Measurements from ENCODE around the gene PGS1.

The PGS1 gene

GRCh38 chr17:78366109-78366848 lies 12.2 kb upstream of the PGS1 start:
- Mint-ChIP-seq H3K4me3 (no peak overlapping the region), H3K4me1 (peaks cover 9% of the 10 kb centered on the region), H3K36me3 (no peaks in the 10 kb centered on the region), H3K27ac (no peak overlapping the region), H3K27me3 (peaks cover 9% of the 10 kb centered on the region), H3K9me3 (no peaks in the 10 kb centered on the region)
- DNase-seq (ENCODE audit: low spot score in 2 of 2): no peak
- ATAC-seq (ENCODE audit: low read depth): peak; percentile 70

- DNase-seq (ENCODE audit: low spot score in 2 of 2) (no peak), ATAC-seq (ENCODE audit: low read depth) (no peak)
- H3K4me3 Mint-ChIP-seq: no peak overlapping the region
- H3K36me3 Mint-ChIP-seq: no peaks in the 10 kb centered on the region
- H3K9me3 Mint-ChIP-seq: no peaks in the 10 kb centered on the region
- peaks cover 9% of the 10 kb centered on the region for H3K27me3 Mint-ChIP-seq
- no peak overlapping the region for H3K27ac Mint-ChIP-seq
- peaks cover 9% of the 10 kb centered on the region for H3K4me1 Mint-ChIP-seq
These were observed 11.3 kb upstream of the PGS1 start for GRCh38 chr17:78367193-78367592.

- DNase-seq (ENCODE audit: low spot score in 2 of 2) (no peak), ATAC-seq (ENCODE audit: low read depth) (no peak)
These were observed 10.1 kb upstream of the PGS1 start for GRCh38 chr17:78368348-78368747.

GRCh38 chr17:78368854-78369495 lies 9.5 kb upstream of the PGS1 start:
- peaks cover 5% of the 10 kb centered on the region for H3K27me3 Mint-ChIP-seq
- H3K4me1 Mint-ChIP-seq: peaks cover 9% of the 10 kb centered on the region
- no peaks in the 10 kb centered on the region for H3K9me3 Mint-ChIP-seq
- H3K27ac Mint-ChIP-seq: no peak overlapping the region
- no peak for ATAC-seq (ENCODE audit: low read depth)
- H3K36me3 Mint-ChIP-seq: no peaks in the 10 kb centered on the region
- no peak overlapping the region for H3K4me3 Mint-ChIP-seq
- DNase-seq (ENCODE audit: low spot score in 2 of 2): no peak

More at GRCh38 chr17:78368348-78368747, 10.1 kb upstream of the PGS1 start:
- Mint-ChIP-seq H3K27ac (no peak overlapping the region), H3K36me3 (no peaks in the 10 kb centered on the region), H3K27me3 (peaks cover 8% of the 10 kb centered on the region), H3K4me3 (no peak overlapping the region), H3K4me1 (peaks cover 9% of the 10 kb centered on the region), H3K9me3 (no peaks in the 10 kb centered on the region)

- DNase-seq (ENCODE audit: low spot score in 2 of 2) (no peak), ATAC-seq (ENCODE audit: low read depth) (no peak)
- Mint-ChIP-seq H3K36me3 (no peaks in the 10 kb centered on the region), H3K4me1 (peaks cover 6% of the 10 kb centered on the region), H3K27ac (no peak overlapping the region), H3K27me3 (peaks cover 5% of the 10 kb centered on the region), H3K9me3 (no peaks in the 10 kb centered on the region), H3K4me3 (no peak overlapping the region)
These were observed 8.6 kb upstream of the PGS1 start for GRCh38 chr17:78369791-78370381.

GRCh38 chr17:78371056-78371455 lies 7.4 kb upstream of the PGS1 start:
- H3K4me3 Mint-ChIP-seq: no peak overlapping the region
- no peak for ATAC-seq (ENCODE audit: low read depth)
- peaks cover 3% of the 10 kb centered on the region for H3K27me3 Mint-ChIP-seq
- no peaks in the 10 kb centered on the region for H3K36me3 Mint-ChIP-seq
- no peaks in the 10 kb centered on the region for H3K9me3 Mint-ChIP-seq
- H3K4me1 Mint-ChIP-seq: peaks cover 5% of the 10 kb centered on the region
- H3K27ac Mint-ChIP-seq: no peak overlapping the region
- DNase-seq (ENCODE audit: low spot score in 2 of 2): no peak

GRCh38 chr17:78372841-78373240 lies 5.6 kb upstream of the PGS1 start:
- Mint-ChIP-seq H3K27me3 (peaks cover 1% of the 10 kb centered on the region), H3K36me3 (no peaks in the 10 kb centered on the region), H3K4me3 (no peak overlapping the region), H3K27ac (no peak overlapping the region), H3K9me3 (no peaks in the 10 kb centered on the region), H3K4me1 (no peaks in the 10 kb centered on the region)
- ATAC-seq (ENCODE audit: low read depth): no peak
- DNase-seq (ENCODE audit: low spot score in 2 of 2): no peak

- H3K4me1 Mint-ChIP-seq: peaks cover 3% of the 10 kb centered on the region
- no peak for DNase-seq (ENCODE audit: low spot score in 2 of 2)
- ATAC-seq (ENCODE audit: low read depth): no peak
- H3K27ac Mint-ChIP-seq: no peak overlapping the region
- H3K4me3 Mint-ChIP-seq: no peak overlapping the region
- no peaks in the 10 kb centered on the region for H3K9me3 Mint-ChIP-seq
- H3K27me3 Mint-ChIP-seq: peaks cover 1% of the 10 kb centered on the region
- no peaks in the 10 kb centered on the region for H3K36me3 Mint-ChIP-seq
These were observed 4.3 kb upstream of the PGS1 start for GRCh38 chr17:78374189-78374588.

GRCh38 chr17:78374631-78375274 lies 3.7 kb upstream of the PGS1 start:
- no peaks in the 10 kb centered on the region for H3K36me3 Mint-ChIP-seq
- H3K4me1 Mint-ChIP-seq: peaks cover 4% of the 10 kb centered on the region
- no peak overlapping the region for H3K4me3 Mint-ChIP-seq
- no peak overlapping the region for H3K27ac Mint-ChIP-seq
- H3K27me3 Mint-ChIP-seq: peaks cover 1% of the 10 kb centered on the region
- no peaks in the 10 kb centered on the region for H3K9me3 Mint-ChIP-seq
- ATAC-seq (ENCODE audit: low read depth) (no peak), DNase-seq (ENCODE audit: low spot score in 2 of 2) (no peak)

GRCh38 chr17:78375401-78376151 lies 2.9 kb upstream of the PGS1 start:
- Mint-ChIP-seq H3K4me1 (peaks cover 8% of the 10 kb centered on the region), H3K27ac (no peak overlapping the region), H3K36me3 (no peaks in the 10 kb centered on the region), H3K27me3 (peaks cover 1% of the 10 kb centered on the region), H3K4me3 (no peak overlapping the region), H3K9me3 (no peaks in the 10 kb centered on the region)
- DNase-seq (ENCODE audit: low spot score in 2 of 2) (no peak), ATAC-seq (ENCODE audit: low read depth) (no peak)

GRCh38 chr17:78376161-78376560 lies 2.3 kb upstream of the PGS1 start:
- no peak for ATAC-seq (ENCODE audit: low read depth)
- Mint-ChIP-seq H3K4me3 (no peak overlapping the region), H3K27ac (no peak overlapping the region), H3K27me3 (peaks cover 1% of the 10 kb centered on the region), H3K36me3 (no peaks in the 10 kb centered on the region), H3K9me3 (no peaks in the 10 kb centered on the region), H3K4me1 (peaks cover 11% of the 10 kb centered on the region)
- no peak for DNase-seq (ENCODE audit: low spot score in 2 of 2)

GRCh38 chr17:78377858-78378224 lies 608 bp upstream of the PGS1 start:
- H3K27ac Mint-ChIP-seq: peak overlapping the region; percentile 79
- H3K9me3 Mint-ChIP-seq: no peaks in the 10 kb centered on the region
- H3K4me3 Mint-ChIP-seq: peak overlapping the region; percentile 89
- no peak for DNase-seq (ENCODE audit: low spot score in 2 of 2)
- no peak for ATAC-seq (ENCODE audit: low read depth)
- H3K27me3 Mint-ChIP-seq: peaks cover 1% of the 10 kb centered on the region
- peaks cover 2% of the 10 kb centered on the region for H3K36me3 Mint-ChIP-seq
- peaks cover 24% of the 10 kb centered on the region for H3K4me1 Mint-ChIP-seq

- no peaks in the 10 kb centered on the region for H3K9me3 Mint-ChIP-seq
- H3K27me3 Mint-ChIP-seq: no peaks in the 10 kb centered on the region
- no peak for DNase-seq (ENCODE audit: low spot score in 2 of 2)
- H3K4me3 Mint-ChIP-seq: peak overlapping the region; percentile 89
- peaks cover 2% of the 10 kb centered on the region for H3K36me3 Mint-ChIP-seq
- ATAC-seq (ENCODE audit: low read depth): no peak
- H3K27ac Mint-ChIP-seq: peak overlapping the region; percentile 79
- H3K4me1 Mint-ChIP-seq: peaks cover 32% of the 10 kb centered on the region
These were observed 662 bp downstream of the PGS1 start for GRCh38 chr17:78379131-78379491.

- Mint-ChIP-seq H3K4me1 (peaks cover 38% of the 10 kb centered on the region), H3K27ac (no peak overlapping the region), H3K27me3 (no peaks in the 10 kb centered on the region), H3K36me3 (peaks cover 2% of the 10 kb centered on the region), H3K9me3 (no peaks in the 10 kb centered on the region), H3K4me3 (peak overlapping the region; percentile 56)
- DNase-seq (ENCODE audit: low spot score in 2 of 2) (no peak), ATAC-seq (ENCODE audit: low read depth) (no peak)
These were observed 1.9 kb downstream of the PGS1 start for GRCh38 chr17:78380370-78380769.

Data from memory B cell (primary cell).